HEK293 (cell line): Measurements from ENCODE around the gene RRP8.

Experiments used
- KLF7 ChIP-seq: fragments of 450-650 bp; formaldehyde crosslinking; IDR thresholded peaks from 2 replicates; pipeline ENCODE4 v1.5.1; 2016; ENCODE audit warnings: missing biosample characterization, missing genetic modification characterization, borderline replicate concordance
- ZNF530 ChIP-seq: fragments of 450-650 bp; formaldehyde crosslinking; IDR thresholded peaks from 2 replicates; pipeline ENCODE4 v1.5.1; 2016; ENCODE audit warnings: low read depth, missing biosample characterization, missing genetic modification characterization
- ZNF561 ChIP-seq: fragments of 450-650 bp; IDR thresholded peaks from 2 replicates; pipeline ENCODE4 v1.5.1; 2018; ENCODE audit warnings: missing biosample characterization, missing genetic modification characterization, borderline replicate concordance
- TF ChIP-seq, protein P1 (sequence below): fragments of 450-650 bp; formaldehyde crosslinking; IDR thresholded peaks from 2 replicates; pipeline ENCODE4 v1.5.1; 2016; ENCODE audit warnings: missing biosample characterization, missing genetic modification characterization

Gene RRP8

DNA sequence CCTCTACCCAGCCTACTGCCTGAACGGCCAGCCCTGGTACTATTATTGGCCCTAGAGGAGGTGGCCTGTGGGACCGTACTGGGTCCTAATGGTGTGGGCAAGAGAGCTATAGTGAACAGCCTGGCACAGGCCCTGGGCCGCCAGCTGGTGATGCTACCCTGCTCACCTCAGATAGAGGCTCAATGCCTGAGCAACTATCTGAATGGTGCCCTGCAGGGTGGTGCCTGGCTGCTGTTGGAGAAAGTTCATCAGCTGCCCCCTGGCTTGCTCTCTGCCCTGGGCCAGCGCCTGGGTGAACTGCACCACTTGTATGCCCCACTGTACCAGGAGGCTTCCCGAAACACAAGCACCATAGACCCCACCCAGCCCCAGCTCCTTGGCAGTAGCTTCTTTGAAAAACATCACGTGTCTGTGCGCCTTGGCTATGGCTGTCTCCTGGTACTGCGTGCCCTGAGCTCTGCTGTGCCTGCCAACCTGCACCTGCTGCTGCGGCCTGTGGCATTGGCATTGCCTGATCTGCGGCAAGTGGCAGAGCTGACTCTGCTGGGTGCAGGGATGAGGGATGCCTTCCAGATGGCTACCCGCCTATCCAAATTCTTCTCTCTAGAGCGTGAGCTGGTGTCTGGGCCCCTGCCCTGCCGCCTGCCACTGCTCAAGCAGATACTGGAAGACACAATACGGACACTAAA lies 57.4 kb downstream of the RRP8 start (continued):
- TF ChIP-seq, protein P1, sequence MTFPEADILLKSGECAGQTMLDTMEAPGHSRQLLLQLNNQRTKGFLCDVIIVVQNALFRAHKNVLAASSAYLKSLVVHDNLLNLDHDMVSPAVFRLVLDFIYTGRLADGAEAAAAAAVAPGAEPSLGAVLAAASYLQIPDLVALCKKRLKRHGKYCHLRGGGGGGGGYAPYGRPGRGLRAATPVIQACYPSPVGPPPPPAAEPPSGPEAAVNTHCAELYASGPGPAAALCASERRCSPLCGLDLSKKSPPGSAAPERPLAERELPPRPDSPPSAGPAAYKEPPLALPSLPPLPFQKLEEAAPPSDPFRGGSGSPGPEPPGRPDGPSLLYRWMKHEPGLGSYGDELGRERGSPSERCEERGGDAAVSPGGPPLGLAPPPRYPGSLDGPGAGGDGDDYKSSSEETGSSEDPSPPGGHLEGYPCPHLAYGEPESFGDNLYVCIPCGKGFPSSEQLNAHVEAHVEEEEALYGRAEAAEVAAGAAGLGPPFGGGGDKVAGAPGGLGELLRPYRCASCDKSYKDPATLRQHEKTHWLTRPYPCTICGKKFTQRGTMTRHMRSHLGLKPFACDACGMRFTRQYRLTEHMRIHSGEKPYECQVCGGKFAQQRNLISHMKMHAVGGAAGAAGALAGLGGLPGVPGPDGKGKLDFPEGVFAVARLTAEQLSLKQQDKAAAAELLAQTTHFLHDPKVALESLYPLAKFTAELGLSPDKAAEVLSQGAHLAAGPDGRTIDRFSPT (tag by site-specific recombination) = no peak
- no peak for TF ChIP-seq ZNF530 (tag by site-specific recombination)
- TF ChIP-seq ZNF561 (tag by site-specific recombination) = no peak
- no peak for TF ChIP-seq KLF7
- TF ChIP-seq, all 188 proteins: peak for 0
